ENCODE data around the gene SFRP5.

- TF ChIP-seq CTCF (IDR thresholded peaks at IDR 0.05) (no peak), POLR2A (IDR thresholded peaks at IDR 0.05) (peak in 1 of 3 donors; percentile 16)
These were observed 7.3 kb downstream of the SFRP5 start for GRCh38 chr10:97764519-97764931.

All from body of pancreas (tissue), 4 donors.